Adipocyte (in vitro differentiated cells): Measurements from ENCODE around the gene RFPL2.
"Not testable (repeated sequence)": the region's sequence is repeated elsewhere in the genome, so short reads cannot be mapped to it uniquely, and the experiment has no call there.

Experiments used
- DNase-seq: peaks from one replicate; pipeline ENCODE4 v3.0.0-alpha.2; 2015; ENCODE audit warnings: low read depth
- H3K27me3 ChIP-seq: replicated peaks from 2 replicates; pipeline ENCODE4 v1.7.0; 2013; ENCODE audit warnings: mild to moderate bottlenecking, low read length, moderate library complexity; ENCODE audit not compliant: control insufficient read depth, insufficient read depth
- H3K36me3 ChIP-seq: 2 replicates; pipeline ENCODE4 v1.7.0; 2013; ENCODE audit warnings: low read length, mild to moderate bottlenecking, moderate library complexity; ENCODE audit not compliant: control insufficient read depth, insufficient read depth, severe bottlenecking
- H3K4me1 ChIP-seq: 2 replicates; pipeline ENCODE4 v1.7.0; 2013; ENCODE audit warnings: mild to moderate bottlenecking, low read length, moderate library complexity; ENCODE audit not compliant: control insufficient read depth, insufficient read depth
- H3K4me3 ChIP-seq: 2 replicates; pipeline ENCODE4 v1.7.0; 2013; ENCODE audit warnings: mild to moderate bottlenecking, low read length, moderate library complexity
- H3K9ac ChIP-seq: 2 replicates; pipeline ENCODE4 v1.7.0; 2013; ENCODE audit warnings: mild to moderate bottlenecking, low read length, moderate library complexity
- H3K9me3 ChIP-seq: 2 replicates; pipeline ENCODE4 v1.7.0; 2013; ENCODE audit warnings: mild to moderate bottlenecking, low read length, moderate library complexity; ENCODE audit not compliant: control insufficient read depth

RFPL2 gene

GRCh38 chr22:32158712-32159533, 46.0 kb downstream of the RFPL2 start, which contains the start of gene C22orf42:
Gene C22orf42 (minus strand): TSS chr22:32159303. CDS start chr22:32159215, 88 bp downstream.
- DNase-seq: no peak
- Histone ChIP-seq H3K36me3 (no peaks in the 10 kb centered on the region), H3K9me3 (no peaks in the 10 kb centered on the region), H3K4me1 (no peaks in the 10 kb centered on the region), H3K9ac (no peak within 1 kb of the TSS), H3K4me3 (no peak within 1 kb of the TSS), H3K27me3 (peaks cover 6% of the 10 kb centered on the region)

GRCh38 chr22:32157632-32158031, 47.2 kb downstream of the RFPL2 start:
- H3K36me3 ChIP-seq: not testable (repeated sequence)

GRCh38 chr22:32154727-32155126, 50.1 kb downstream of the RFPL2 start:
- not testable (repeated sequence) for H3K9ac ChIP-seq, H3K4me1 ChIP-seq, H3K27me3 ChIP-seq, DNase-seq, H3K36me3 ChIP-seq, H3K4me3 ChIP-seq, H3K9me3 ChIP-seq

More at GRCh38 chr22:32157632-32158031, 47.2 kb downstream of the RFPL2 start:
- not testable (repeated sequence) for H3K9ac ChIP-seq, H3K4me1 ChIP-seq, H3K27me3 ChIP-seq, H3K9me3 ChIP-seq, DNase-seq, H3K4me3 ChIP-seq

GRCh38 chr22:32151641-32152040, 53.2 kb downstream of the RFPL2 start:
- not testable (repeated sequence) for H3K36me3 ChIP-seq, H3K9me3 ChIP-seq, H3K27me3 ChIP-seq, H3K4me1 ChIP-seq, H3K4me3 ChIP-seq, H3K9ac ChIP-seq, DNase-seq

- DNase-seq, H3K9me3 ChIP-seq, H3K4me3 ChIP-seq, H3K4me1 ChIP-seq, H3K27me3 ChIP-seq, H3K36me3 ChIP-seq, H3K9ac ChIP-seq: not testable (repeated sequence)
Measured at GRCh38 chr22:32150647-32151046, 54.2 kb downstream of the RFPL2 start.

GRCh38 chr22:32148372-32148771, 56.5 kb downstream of the RFPL2 start:
- not testable (repeated sequence) for H3K36me3 ChIP-seq, H3K4me1 ChIP-seq, H3K9ac ChIP-seq, DNase-seq, H3K27me3 ChIP-seq, H3K9me3 ChIP-seq, H3K4me3 ChIP-seq

GRCh38 chr22:32147128-32147527, 57.7 kb downstream of the RFPL2 start:
- H3K9ac ChIP-seq, H3K4me3 ChIP-seq, DNase-seq, H3K4me1 ChIP-seq, H3K27me3 ChIP-seq, H3K9me3 ChIP-seq, H3K36me3 ChIP-seq: not testable (repeated sequence)

- no peaks in the 10 kb centered on the region for H3K4me1 ChIP-seq
- H3K36me3 ChIP-seq: no peaks in the 10 kb centered on the region
- no peak overlapping the region for H3K9ac ChIP-seq
- H3K4me3 ChIP-seq: no peak overlapping the region
- no peak for DNase-seq
- H3K27me3 ChIP-seq: peaks cover 13% of the 10 kb centered on the region
- H3K9me3 ChIP-seq: no peaks in the 10 kb centered on the region
Measured at GRCh38 chr22:32144496-32145274, 60.2 kb downstream of the RFPL2 start.

- H3K4me3 ChIP-seq: no peak overlapping the region
- no peak for DNase-seq
- H3K4me1 ChIP-seq: no peaks in the 10 kb centered on the region
- H3K9me3 ChIP-seq: no peaks in the 10 kb centered on the region
- H3K36me3 ChIP-seq: no peaks in the 10 kb centered on the region
- no peak overlapping the region for H3K9ac ChIP-seq
- H3K27me3 ChIP-seq: peaks cover 13% of the 10 kb centered on the region
Measured at GRCh38 chr22:32142600-32142999, 62.3 kb downstream of the RFPL2 start.

GRCh38 chr22:32140688-32141087, 64.2 kb downstream of the RFPL2 start:
- not testable (repeated sequence) for DNase-seq, H3K4me1 ChIP-seq, H3K36me3 ChIP-seq, H3K4me3 ChIP-seq, H3K9me3 ChIP-seq, H3K9ac ChIP-seq
- peaks cover 13% of the 10 kb centered on the region for H3K27me3 ChIP-seq
